ENCODE data around the gene C1orf174.

C1orf174 gene

DNA sequence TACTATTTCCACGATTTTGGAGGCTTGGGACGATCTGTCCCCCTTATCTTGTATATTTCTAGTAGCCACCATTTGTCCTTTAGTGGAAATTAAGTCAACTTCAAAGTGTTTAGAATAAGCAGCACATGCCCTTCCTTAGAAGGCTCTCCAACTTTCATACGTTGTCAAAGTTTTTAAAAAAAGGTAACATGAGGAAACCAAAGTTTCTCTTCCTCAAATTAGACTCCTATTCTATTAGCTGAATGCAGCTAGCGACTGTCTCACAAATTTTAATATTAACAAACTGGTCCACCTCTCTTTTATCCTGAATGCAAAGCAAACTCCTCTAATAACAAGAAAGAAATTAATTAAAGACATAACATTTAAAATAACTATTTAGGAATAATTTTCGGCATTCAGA is 6.9 kb downstream of the C1orf174 start:
- no peak for DNase-seq

GRCh38 chr1:3892748-3893147 is 7.3 kb downstream of the C1orf174 start:
- no peak for DNase-seq

- no peak for DNase-seq
These were observed 8.7 kb downstream of the C1orf174 start for GRCh38 chr1:3891329-3891865.

DNA sequence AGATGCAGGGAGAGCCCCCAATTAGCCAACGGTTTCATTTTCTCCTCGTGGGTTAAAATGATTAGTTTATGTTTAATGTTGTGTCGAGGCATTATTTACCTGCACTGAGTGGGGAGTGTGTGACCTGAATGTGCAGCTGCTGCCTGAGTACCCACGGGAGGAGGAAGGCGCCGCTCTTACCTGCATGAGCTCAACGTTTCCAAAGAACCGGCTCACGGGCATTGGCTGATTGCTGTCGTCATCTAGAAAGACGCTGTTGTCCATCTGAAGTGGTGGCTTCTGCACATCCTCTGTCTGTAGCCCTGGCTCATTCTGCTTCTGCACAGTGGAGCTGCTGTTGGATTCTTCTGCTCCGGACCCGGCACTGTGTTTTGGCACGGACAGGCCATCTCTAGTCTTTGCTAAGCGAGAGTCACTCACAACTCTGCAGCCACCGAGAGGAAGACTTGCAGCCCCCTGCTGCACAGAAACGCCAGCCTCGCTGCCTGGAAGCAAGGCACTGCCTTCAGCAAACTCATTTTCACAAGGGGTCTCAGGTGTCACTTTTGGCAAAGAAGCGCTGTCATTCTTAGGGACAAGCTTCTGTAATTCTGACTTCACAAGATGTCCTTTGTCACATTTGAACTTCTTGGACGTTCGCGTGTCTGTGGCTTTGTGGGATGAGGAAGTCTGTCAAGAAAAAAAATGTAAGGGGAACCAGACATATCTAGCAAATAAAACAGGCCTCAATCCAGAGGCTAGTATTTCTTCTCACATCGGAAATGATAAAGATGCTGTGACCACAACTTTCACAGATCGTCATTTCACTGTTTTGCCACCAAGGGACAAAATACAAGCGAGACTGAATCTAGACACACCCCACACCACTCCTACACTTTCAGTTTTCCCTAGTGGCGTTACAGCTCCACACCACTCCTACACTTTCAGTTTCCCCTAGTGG is 9.4 kb downstream of the C1orf174 start:
- no peak for DNase-seq

DNA sequence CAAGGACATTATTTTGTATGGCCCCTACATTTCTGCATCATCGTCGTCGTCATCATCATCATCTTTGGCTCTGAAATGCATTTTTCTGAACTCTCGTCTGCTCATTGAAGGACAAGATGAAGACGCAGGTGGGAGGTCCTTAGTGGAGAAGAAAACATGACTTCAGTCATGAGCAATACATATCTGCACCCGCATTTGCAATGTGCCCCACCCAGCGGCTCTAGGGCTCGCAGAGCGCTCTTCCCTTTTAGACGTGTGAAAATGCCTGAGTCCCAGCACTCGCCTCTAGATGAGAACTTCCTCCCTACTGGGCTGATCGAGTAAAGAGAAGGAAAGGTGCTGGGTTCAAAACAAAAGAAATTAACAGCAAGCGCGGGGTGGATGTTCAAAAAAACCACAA is 10.1 kb downstream of the C1orf174 start:
- no peak for DNase-seq

GRCh38 chr1:3888301-3888700 is 11.8 kb downstream of the C1orf174 start:
- DNase-seq, result no peak

DNA sequence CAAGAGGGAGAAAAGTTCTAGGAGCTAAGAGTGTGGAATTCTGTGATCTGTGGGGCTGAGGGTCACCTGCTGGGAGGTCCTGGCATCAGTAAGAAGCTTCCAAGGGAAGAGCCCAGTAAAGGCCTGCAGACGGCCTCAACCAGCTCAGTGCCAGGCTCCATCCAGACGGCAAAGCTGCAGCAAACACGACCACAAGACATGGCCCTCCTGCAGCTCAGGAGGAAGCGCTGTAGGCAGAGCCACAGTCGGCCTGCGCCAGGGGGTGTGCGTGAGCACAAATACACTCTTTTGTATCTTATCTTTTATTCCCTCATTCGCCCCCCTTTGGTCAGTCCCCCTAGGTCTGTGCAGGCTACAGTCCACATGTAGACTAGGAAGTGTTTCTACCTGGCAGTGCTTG is 13.4 kb downstream of the C1orf174 start:
- no peak for DNase-seq

- DNase-seq, result no peak
These were observed 13.9 kb downstream of the C1orf174 start for GRCh38 chr1:3886106-3886670.

DNA sequence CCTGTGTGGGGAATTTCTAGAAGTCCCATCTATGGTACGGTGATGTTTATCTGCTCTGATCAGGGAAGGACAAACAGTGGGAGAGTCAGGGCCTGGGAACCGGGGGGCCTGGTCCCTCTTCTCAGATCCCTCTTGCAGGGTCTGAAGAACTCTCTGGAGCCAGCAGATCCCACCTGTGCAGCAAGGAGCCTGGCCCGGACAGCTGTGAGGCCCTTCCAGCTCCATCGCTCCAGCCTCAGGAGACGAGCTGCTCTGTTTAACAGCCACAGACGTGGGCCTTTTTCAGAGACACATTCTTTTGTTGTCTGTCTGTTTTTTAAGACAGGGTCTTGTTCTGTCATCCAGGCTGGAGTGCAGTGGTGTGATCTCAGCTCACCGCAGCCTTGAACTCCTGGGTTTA is 14.5 kb downstream of the C1orf174 start:
- DNase-seq, result no peak

DNA sequence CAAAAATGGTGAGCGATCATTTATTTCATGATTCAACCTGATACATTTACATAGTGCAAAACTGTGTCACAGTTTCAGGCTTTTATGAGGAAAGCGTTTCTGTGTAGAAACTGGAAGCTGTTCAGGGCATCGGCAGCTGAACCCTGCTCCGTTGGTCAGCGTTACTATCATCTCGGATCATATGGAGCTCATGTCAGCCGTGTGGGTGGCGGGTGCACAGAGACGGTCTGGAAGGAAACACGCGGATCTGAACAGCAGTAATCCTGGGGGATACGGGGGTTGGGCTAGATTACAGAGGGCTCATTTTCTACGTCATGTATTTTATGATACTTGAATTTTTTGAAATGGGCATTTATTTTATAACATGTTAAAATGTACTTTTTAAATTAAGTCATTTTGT is 15.1 kb downstream of the C1orf174 start:
- no peak for DNase-seq

DNA sequence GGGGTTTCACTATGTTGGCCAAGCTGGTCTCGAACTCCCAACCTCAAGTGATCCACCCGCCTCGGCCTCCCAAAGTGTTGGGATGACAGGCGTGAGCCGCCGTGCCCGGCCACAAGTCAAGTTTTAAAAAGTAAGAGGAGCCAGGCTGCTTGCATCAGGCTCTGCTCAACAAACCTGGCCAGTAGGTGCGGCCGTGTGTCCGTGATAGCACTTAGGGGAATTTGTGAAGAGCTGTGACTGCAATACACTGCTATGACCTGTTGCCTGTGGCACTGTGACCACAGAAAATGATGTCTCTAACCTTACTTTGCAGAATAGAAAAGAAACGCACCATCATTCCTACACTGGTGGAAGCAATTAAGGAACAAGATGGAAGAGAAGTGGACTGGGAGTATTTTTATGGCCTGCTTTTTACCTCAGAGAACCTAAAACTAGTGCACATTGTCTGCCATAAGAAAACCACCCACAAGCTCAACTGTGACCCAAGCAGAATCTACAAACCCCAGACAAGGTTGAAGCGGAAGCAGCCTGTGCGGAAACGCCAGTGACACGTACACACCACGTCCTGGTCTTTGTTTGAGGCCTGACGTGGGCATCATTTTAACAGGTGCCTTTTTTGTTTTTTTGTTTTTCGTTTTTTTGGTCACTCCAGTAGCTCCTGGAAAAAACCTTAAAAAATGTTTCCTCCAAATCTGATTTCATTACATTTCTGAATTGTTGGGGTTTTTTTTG is 16.7 kb downstream of the C1orf174 start:
- DNase-seq, result no peak

- DNase-seq, result no peak
These were observed 18.9 kb downstream of the C1orf174 start for GRCh38 chr1:3881193-3881480.

DNA sequence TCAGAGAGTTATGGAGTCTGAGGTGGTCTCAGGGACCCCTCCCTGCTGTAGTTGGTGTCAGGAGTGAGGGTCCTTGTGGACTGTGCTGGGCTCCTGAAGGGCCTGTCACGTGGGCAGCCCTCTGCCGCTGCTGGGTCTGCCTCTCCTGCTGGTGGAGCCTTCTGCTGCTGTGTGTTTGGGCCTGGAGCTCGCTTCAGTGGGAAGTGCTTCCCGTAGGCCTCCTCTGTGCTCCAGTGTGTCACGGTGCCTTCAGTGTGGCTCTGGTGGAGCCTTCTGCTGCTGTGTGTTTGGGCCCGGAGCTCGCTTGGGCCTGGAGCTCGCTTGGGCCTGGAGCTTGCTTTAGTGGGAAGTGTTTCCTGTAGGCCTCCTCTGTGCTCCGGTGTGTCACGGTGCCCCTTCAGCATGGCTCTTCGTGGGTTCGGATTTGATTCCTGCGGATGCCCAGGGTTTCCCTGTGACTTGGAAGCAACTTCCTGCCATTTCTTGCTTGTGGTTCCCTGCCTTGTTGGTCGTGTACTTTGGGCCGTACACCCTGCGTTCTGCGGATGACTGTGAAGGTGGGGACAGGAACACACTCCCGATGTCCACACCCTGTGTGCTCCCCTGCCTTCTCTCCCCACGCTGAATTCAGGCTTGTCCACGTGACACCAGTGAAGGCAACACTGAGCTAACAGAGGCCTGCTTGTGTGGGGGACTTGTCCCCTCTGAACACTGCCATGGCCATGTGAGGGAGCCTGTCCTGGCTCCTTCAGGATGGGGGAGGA is 19.5 kb downstream of the C1orf174 start:
- DNase-seq, result no peak

- no peak for DNase-seq
These were observed 20.2 kb downstream of the C1orf174 start for GRCh38 chr1:3879787-3880428.

DNA sequence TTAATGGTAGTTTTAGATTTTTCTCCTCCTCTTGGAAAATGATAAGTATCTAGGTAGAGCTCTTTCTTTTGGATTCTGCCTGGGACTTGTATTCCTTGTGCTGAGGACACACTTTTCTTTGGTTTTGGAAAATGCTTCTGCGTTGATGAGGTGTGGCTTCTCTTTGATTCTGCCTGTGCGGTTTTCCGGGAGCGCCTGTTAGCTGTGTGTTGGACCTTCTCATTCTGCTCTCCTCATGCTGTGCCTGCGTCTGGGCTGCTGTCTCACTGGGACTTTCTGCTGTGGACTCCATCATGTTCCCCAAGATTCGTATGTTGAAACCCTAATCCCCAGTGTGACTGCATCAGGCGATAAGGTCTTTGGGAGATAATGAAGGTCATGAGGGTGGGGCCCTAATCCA is 21.0 kb downstream of the C1orf174 start:
- DNase-seq, result no peak

GRCh38 chr1:3876716-3877115 is 23.4 kb downstream of the C1orf174 start:
- no peak for DNase-seq

DNA sequence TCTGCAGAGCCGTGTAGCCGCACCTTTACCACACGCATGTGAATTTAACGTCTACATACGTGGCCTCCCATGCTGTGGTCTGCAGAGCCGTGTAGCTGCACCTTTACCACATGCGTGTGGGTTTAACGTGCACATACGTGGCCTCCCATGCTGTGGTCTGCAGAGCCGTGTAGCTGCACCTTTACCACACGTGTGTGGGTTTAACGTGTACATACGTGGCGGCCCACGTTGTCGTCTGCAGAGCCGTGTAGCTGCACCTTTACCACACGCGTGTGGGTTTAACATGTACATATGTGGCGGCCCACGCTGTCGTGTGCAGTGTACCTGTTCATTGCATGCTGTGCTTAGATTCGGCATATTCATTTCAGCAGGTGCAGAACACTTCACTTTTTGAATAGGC is 25.3 kb downstream of the C1orf174 start:
- DNase-seq, result no peak

GRCh38 chr1:3872546-3872945 is 27.5 kb downstream of the C1orf174 start:
- no peak for DNase-seq

- DNase-seq, result no peak
These were observed 28.6 kb downstream of the C1orf174 start for GRCh38 chr1:3871451-3871805.

DNA sequence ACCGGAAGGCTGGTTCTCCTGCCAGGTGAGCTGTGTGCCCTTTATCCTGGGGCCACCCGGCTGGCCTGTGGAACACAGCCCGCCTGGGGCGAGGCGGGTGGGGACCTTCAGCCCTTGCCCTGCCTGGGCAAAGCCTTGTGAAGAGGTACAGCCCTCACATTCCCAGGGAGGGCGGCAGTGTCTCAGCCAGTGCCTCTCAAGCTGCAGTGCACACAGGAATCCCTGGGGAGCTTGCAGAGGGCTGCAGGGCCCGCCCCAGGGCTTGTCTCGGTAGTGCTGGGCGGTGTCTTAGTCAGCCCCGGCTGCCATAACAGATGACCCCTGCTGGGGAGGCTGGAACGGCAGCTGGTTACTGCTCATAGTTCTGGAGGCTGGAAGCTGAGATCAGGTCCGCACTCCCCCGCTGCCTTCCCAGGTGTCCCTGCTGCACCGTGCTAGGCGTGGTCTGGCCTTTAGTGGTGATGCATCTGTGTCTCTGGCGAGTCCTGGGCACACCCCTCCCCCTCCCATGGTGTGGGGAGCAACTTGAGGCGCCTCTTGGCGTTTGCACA is 30.2 kb downstream of the C1orf174 start:
- DNase-seq, result peak; percentile 77

DNA sequence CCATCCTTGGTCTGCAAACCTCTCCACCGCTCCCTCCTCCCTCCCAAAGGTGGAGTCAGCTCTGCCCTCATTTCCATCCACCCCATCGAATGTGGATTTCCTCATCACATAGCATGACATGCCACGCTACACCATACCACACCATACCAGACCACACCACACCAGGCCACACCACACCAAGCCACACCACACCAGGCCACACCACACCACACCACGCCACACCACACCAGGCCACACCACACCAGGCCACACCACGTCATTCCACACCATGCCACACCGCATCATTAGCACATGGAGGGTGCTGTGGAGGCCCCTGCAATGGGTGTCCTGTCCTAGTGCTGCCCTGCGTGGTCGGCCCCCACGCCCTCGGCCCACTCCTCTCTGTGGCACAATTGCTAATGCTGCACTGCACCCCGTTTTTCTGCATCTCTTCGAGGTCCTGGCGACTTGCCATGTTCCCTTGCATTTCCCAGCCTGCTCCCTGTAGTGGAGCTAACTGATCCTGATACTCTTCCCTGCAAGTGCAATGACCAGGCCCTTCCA is 31.5 kb downstream of the C1orf174 start:
- no peak for DNase-seq

DNA sequence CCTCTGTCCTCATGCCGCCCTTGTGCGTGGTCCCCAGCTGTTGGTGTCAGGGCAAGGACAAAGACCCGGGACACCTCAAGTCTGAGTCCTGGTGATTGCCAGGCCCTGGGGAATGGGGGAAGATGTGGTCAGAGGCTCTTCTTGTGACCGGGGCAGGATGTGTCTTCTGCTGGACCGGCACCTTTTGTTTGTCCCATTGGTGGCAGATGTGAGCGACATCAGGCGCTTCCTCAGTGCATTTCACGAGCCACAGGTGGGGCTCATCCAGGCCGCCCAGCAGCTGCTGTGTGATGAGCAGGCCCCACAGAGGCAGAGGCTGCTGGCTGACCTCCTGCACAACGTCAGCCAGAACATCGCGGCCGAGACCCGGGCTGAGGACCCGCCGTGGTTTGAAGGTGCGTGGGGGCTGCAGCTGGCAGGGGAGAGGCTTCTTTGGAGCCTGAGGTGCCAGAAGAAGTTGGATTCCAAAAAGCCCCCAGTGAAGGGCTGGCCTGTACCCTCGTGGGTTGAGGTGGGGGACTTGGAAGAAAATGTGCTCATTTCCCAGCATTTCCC is 34.4 kb downstream of the C1orf174 start:
- DNase-seq, result no peak

Data from NCI-H69 (cell line).